Cardiac fibroblast (primary cell): Measurements from ENCODE around the gene SLC6A8.

ENCODE experiments used
- DNase-seq, 2 donors: peaks; one replicate each; pipeline versions ENCODE4 v3.0.0 to v3.0.0-alpha.2; 2010; ENCODE audit warnings: low read depth in 2 of 2
- H3K4me3 ChIP-seq, 2 donors: replicated peaks in 1 of 2; 1 replicate in 1 of 2; 2 replicates in 1 of 2; pipeline ENCODE4 v1.5.1; 2011; ENCODE audit warnings: low read depth in 2 of 2, low read length in 2 of 2, mild to moderate bottlenecking in 2 of 2, moderate library complexity in 1 of 2
- TF ChIP-seq, protein P1 (sequence below): IDR thresholded peaks from one replicate; pipeline ENCODE4 v1.5.1; 2011; ENCODE audit warnings: low read depth, mild to moderate bottlenecking, low read length, inconsistent platforms

The SLC6A8 gene

DNA sequence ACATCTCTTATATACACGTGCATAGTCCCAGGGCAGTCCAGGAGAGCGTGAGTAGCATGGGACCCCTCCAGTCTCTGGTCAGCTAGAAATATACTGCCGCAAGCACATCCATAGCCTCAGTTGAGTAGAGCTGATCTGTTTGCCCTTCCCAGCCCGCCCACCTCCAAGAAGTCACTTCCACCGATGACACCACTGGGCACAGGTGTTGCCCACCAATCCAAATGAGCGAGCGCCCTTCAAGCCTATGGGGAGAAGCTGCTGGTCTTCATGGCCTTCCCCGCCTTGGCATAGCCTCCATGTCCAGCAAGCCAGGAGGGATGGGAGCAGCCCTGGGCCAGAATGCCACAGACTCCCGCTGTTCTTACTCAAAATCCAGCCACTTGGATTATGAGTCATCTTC is 30.6 kb upstream of the SLC6A8 start:
- TF ChIP-seq, protein P1, sequence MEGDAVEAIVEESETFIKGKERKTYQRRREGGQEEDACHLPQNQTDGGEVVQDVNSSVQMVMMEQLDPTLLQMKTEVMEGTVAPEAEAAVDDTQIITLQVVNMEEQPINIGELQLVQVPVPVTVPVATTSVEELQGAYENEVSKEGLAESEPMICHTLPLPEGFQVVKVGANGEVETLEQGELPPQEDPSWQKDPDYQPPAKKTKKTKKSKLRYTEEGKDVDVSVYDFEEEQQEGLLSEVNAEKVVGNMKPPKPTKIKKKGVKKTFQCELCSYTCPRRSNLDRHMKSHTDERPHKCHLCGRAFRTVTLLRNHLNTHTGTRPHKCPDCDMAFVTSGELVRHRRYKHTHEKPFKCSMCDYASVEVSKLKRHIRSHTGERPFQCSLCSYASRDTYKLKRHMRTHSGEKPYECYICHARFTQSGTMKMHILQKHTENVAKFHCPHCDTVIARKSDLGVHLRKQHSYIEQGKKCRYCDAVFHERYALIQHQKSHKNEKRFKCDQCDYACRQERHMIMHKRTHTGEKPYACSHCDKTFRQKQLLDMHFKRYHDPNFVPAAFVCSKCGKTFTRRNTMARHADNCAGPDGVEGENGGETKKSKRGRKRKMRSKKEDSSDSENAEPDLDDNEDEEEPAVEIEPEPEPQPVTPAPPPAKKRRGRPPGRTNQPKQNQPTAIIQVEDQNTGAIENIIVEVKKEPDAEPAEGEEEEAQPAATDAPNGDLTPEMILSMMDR, result no peak
- no peak overlapping the region for H3K4me3 ChIP-seq
- DNase-seq, result no peak

- DNase-seq, result no peak
- TF ChIP-seq, protein P1, result no peak
- no peak overlapping the region for H3K4me3 ChIP-seq
These were observed 28.5 kb upstream of the SLC6A8 start for GRCh38 chrX:153659268-153659667.

- peak; percentile 41 to 50 for DNase-seq
- TF ChIP-seq, protein P1, result peak; percentile 43
- no peak overlapping the region for H3K4me3 ChIP-seq
These were observed 25.5 kb upstream of the SLC6A8 start for GRCh38 chrX:153662266-153662665.

- TF ChIP-seq, protein P1, result no peak
- no peak overlapping the region for H3K4me3 ChIP-seq
- no peak for DNase-seq
These were observed 21.9 kb upstream of the SLC6A8 start for GRCh38 chrX:153665726-153666306.

- H3K4me3 ChIP-seq, result no peak overlapping the region
- DNase-seq, result no peak
- TF ChIP-seq, protein P1, result no peak
These were observed 20.3 kb upstream of the SLC6A8 start for GRCh38 chrX:153667281-153667955.

GRCh38 chrX:153667956-153668396 is 19.8 kb upstream of the SLC6A8 start:
- TF ChIP-seq, protein P1, result peak; percentile 76
- no peak overlapping the region for H3K4me3 ChIP-seq
- DNase-seq, result peak; percentile 77 to 89
